ENCODE results near the gene CYB5D1.

The CYB5D1 gene

GRCh38 chr17:7832431-7832830 is 25.4 kb upstream of the CYB5D1 start:
- Histone ChIP-seq H3K4me2 (ENCODE audit: insufficient read depth, low read length, poor library complexity, severe bottlenecking) (no peak overlapping the region), H3K79me1 (ENCODE audit: low read depth, low read length) (no peaks in the 10 kb centered on the region), H4K91ac (ENCODE audit: low read depth, low read length, poor library complexity) (no peak overlapping the region), H2AK5ac (ENCODE audit: low read depth, low read length) (no peak overlapping the region), H3K4me3 (ENCODE audit: low read length in 2 of 2) (no peak overlapping the region), H2BK5ac (ENCODE audit: low read length) (no peak overlapping the region), H3K14ac (ENCODE audit: low read length) (no peak overlapping the region), H3K27me3 (ENCODE audit: control insufficient read depth in 3 of 3, insufficient read depth in 3 of 3, low read depth in 1 of 3, low read length in 3 of 3) (peaks cover 0 to 27% (median 8%) of the 10 kb centered on the region in 3 experiments), H3K18ac (ENCODE audit: low read length) (no peak overlapping the region), H3K4me1 (ENCODE audit: control insufficient read depth in 2 of 2, insufficient read depth in 1 of 2, low read depth in 1 of 2, low read length in 2 of 2) (peaks cover 9 to 17% of the 10 kb centered on the region in 2 donors), H3K23ac (ENCODE audit: low read depth, low read length, poor library complexity) (peak overlapping the region; percentile 29), H2AFZ (ENCODE audit: low read length) (no peak overlapping the region), H3K4ac (ENCODE audit: low read length) (no peak overlapping the region), H3K9ac (ENCODE audit: low read depth, low read length, poor library complexity) (no peak overlapping the region), H3K36me3 (replicated peaks in 1 of 2; ENCODE audit: control insufficient read depth in 2 of 2, insufficient read depth in 2 of 2, low read length in 2 of 2) (no peaks in the 10 kb centered on the region), H2BK120ac (ENCODE audit: low read depth, low read length) (no peak overlapping the region), H3K27ac (replicated peaks; ENCODE audit: low read length) (no peak overlapping the region), H2BK15ac (ENCODE audit: low read length) (no peak overlapping the region), H4K8ac (ENCODE audit: low read depth, low read length) (no peak overlapping the region), H3K9me3 (replicated peaks in 1 of 2; ENCODE audit: control insufficient read depth in 2 of 2, insufficient read depth in 1 of 2, low read depth in 1 of 2, low read length in 2 of 2) (no peaks in the 10 kb centered on the region), H2BK12ac (ENCODE audit: low read length) (no peak overlapping the region)
- no peak for DNase-seq (ENCODE audit: low spot score)
- no CpG with 5 or more reads among the region's 10 CpGs for WGBS, 2 donors (ENCODE audit: extremely low coverage in 2 of 2, insufficient read length in 2 of 2, insufficient replicate concordance in 1 of 2)

- Histone ChIP-seq H2BK15ac (ENCODE audit: low read length) (no peak overlapping the region), H3K9me3 (replicated peaks in 1 of 2; ENCODE audit: control insufficient read depth in 2 of 2, insufficient read depth in 1 of 2, low read depth in 1 of 2, low read length in 2 of 2) (no peaks in the 10 kb centered on the region), H3K23ac (ENCODE audit: low read depth, low read length, poor library complexity) (no peak overlapping the region), H3K4me1 (ENCODE audit: control insufficient read depth in 2 of 2, insufficient read depth in 1 of 2, low read depth in 1 of 2, low read length in 2 of 2) (peaks cover 10 to 21% of the 10 kb centered on the region in 2 donors), H3K4me3 (ENCODE audit: low read length in 2 of 2) (peak overlapping the region in 1 of 2 donors; percentile 79), H3K36me3 (replicated peaks in 1 of 2; ENCODE audit: control insufficient read depth in 2 of 2, insufficient read depth in 2 of 2, low read length in 2 of 2) (no peaks in the 10 kb centered on the region), H3K9ac (ENCODE audit: low read depth, low read length, poor library complexity) (peak overlapping the region; percentile 3), H2AFZ (ENCODE audit: low read length) (peak overlapping the region; percentile 95), H3K27ac (replicated peaks; ENCODE audit: low read length) (no peak overlapping the region), H3K14ac (ENCODE audit: low read length) (peak overlapping the region; percentile 91), H3K27me3 (ENCODE audit: control insufficient read depth in 3 of 3, insufficient read depth in 3 of 3, low read depth in 1 of 3, low read length in 3 of 3) (peaks cover 0 to 27% (median 8%) of the 10 kb centered on the region in 3 experiments), H2BK5ac (ENCODE audit: low read length) (peak overlapping the region; percentile 15), H2AK5ac (ENCODE audit: low read depth, low read length) (no peak overlapping the region), H3K18ac (ENCODE audit: low read length) (peak overlapping the region; percentile 42), H3K79me1 (ENCODE audit: low read depth, low read length) (no peaks in the 10 kb centered on the region), H4K8ac (ENCODE audit: low read depth, low read length) (no peak overlapping the region), H3K4me2 (ENCODE audit: insufficient read depth, low read length, poor library complexity, severe bottlenecking) (peak overlapping the region; percentile 100), H2BK120ac (ENCODE audit: low read depth, low read length) (no peak overlapping the region), H4K91ac (ENCODE audit: low read depth, low read length, poor library complexity) (no peak overlapping the region), H2BK12ac (ENCODE audit: low read length) (peak overlapping the region; percentile 8), H3K4ac (ENCODE audit: low read length) (no peak overlapping the region)
- no peak for DNase-seq (ENCODE audit: low spot score)
- no CpG with 5 or more reads among the region's 19 CpGs for WGBS, 2 donors (ENCODE audit: extremely low coverage in 2 of 2, insufficient read length in 2 of 2, insufficient replicate concordance in 1 of 2)
Observed at GRCh38 chr17:7833011-7833794, 24.6 kb upstream of the CYB5D1 start.

- Histone ChIP-seq H3K4me1 (ENCODE audit: control insufficient read depth in 2 of 2, insufficient read depth in 1 of 2, low read depth in 1 of 2, low read length in 2 of 2) (peaks cover 15 to 26% of the 10 kb centered on the region in 2 donors), H3K4ac (ENCODE audit: low read length) (no peak within 1 kb of the TSS), H2AK5ac (ENCODE audit: low read depth, low read length) (no peak within 1 kb of the TSS), H3K79me1 (ENCODE audit: low read depth, low read length) (no peaks in the 10 kb centered on the region), H2BK120ac (ENCODE audit: low read depth, low read length) (no peak within 1 kb of the TSS), H2BK5ac (ENCODE audit: low read length) (peak within 1 kb of the TSS; percentile 56), H3K23ac (ENCODE audit: low read depth, low read length, poor library complexity) (no peak within 1 kb of the TSS), H3K36me3 (replicated peaks in 1 of 2; ENCODE audit: control insufficient read depth in 2 of 2, insufficient read depth in 2 of 2, low read length in 2 of 2) (no peaks in the 10 kb centered on the region), H2BK12ac (ENCODE audit: low read length) (peak within 1 kb of the TSS; percentile 8), H3K14ac (ENCODE audit: low read length) (peak within 1 kb of the TSS; percentile 91), H3K9ac (ENCODE audit: low read depth, low read length, poor library complexity) (peak within 1 kb of the TSS; percentile 66), H2BK15ac (ENCODE audit: low read length) (no peak within 1 kb of the TSS), H3K18ac (ENCODE audit: low read length) (peak within 1 kb of the TSS; percentile 93), H3K4me2 (ENCODE audit: insufficient read depth, low read length, poor library complexity, severe bottlenecking) (peak within 1 kb of the TSS; percentile 100), H2AFZ (ENCODE audit: low read length) (peak within 1 kb of the TSS; percentile 95), H3K4me3 (ENCODE audit: low read length in 2 of 2) (peak within 1 kb of the TSS; percentile 79 to 85), H4K8ac (ENCODE audit: low read depth, low read length) (no peak within 1 kb of the TSS), H3K27ac (replicated peaks; ENCODE audit: low read length) (peak within 1 kb of the TSS; percentile 84), H3K9me3 (replicated peaks in 1 of 2; ENCODE audit: control insufficient read depth in 2 of 2, insufficient read depth in 1 of 2, low read depth in 1 of 2, low read length in 2 of 2) (no peaks in the 10 kb centered on the region), H4K91ac (ENCODE audit: low read depth, low read length, poor library complexity) (no peak within 1 kb of the TSS), H3K27me3 (ENCODE audit: control insufficient read depth in 3 of 3, insufficient read depth in 3 of 3, low read depth in 1 of 3, low read length in 3 of 3) (peaks cover 0 to 27% (median 8%) of the 10 kb centered on the region in 3 experiments)
- DNase-seq (ENCODE audit: low spot score) = peak; percentile 85
- WGBS, 2 donors (ENCODE audit: extremely low coverage in 2 of 2, insufficient read length in 2 of 2, insufficient replicate concordance in 1 of 2) = no CpG with 5 or more reads among the region's 49 CpGs
Observed at GRCh38 chr17:7833795-7834541, 23.8 kb upstream of the CYB5D1 start, which contains the start of gene KDM6B. KDM6B (plus strand) TSS chr17:7834217; CDS start chr17:7845555, 11,338 bp downstream.

- H2BK15ac ChIP-seq (ENCODE audit: low read length) = no peak overlapping the region
- H2AFZ ChIP-seq (ENCODE audit: low read length) = peak overlapping the region; percentile 95
- H3K79me1 ChIP-seq (ENCODE audit: low read depth, low read length) = no peaks in the 10 kb centered on the region
- WGBS, 2 donors (ENCODE audit: extremely low coverage in 2 of 2, insufficient read length in 2 of 2, insufficient replicate concordance in 1 of 2) = no CpG with 5 or more reads among the region's 20 CpGs
- no peak overlapping the region for H2BK12ac ChIP-seq (ENCODE audit: low read length)
- peak overlapping the region; percentile 100 for H3K4me2 ChIP-seq (ENCODE audit: insufficient read depth, low read length, poor library complexity, severe bottlenecking)
- H2BK5ac ChIP-seq (ENCODE audit: low read length) = peak overlapping the region; percentile 56
- H3K27ac ChIP-seq (replicated peaks; ENCODE audit: low read length) = no peak overlapping the region
- H2AK5ac ChIP-seq (ENCODE audit: low read depth, low read length) = no peak overlapping the region
- peak overlapping the region; percentile 79 to 85 for H3K4me3 ChIP-seq (ENCODE audit: low read length in 2 of 2)
- H3K9me3 ChIP-seq (replicated peaks in 1 of 2; ENCODE audit: control insufficient read depth in 2 of 2, insufficient read depth in 1 of 2, low read depth in 1 of 2, low read length in 2 of 2) = no peaks in the 10 kb centered on the region
- no peak overlapping the region for H3K14ac ChIP-seq (ENCODE audit: low read length)
- peak overlapping the region; percentile 93 for H3K18ac ChIP-seq (ENCODE audit: low read length)
- no peak overlapping the region for H4K91ac ChIP-seq (ENCODE audit: low read depth, low read length, poor library complexity)
- H4K8ac ChIP-seq (ENCODE audit: low read depth, low read length) = no peak overlapping the region
- H3K23ac ChIP-seq (ENCODE audit: low read depth, low read length, poor library complexity) = no peak overlapping the region
- peaks cover 0 to 24% (median 8%) of the 10 kb centered on the region in 3 experiments for H3K27me3 ChIP-seq (ENCODE audit: control insufficient read depth in 3 of 3, insufficient read depth in 3 of 3, low read depth in 1 of 3, low read length in 3 of 3)
- peaks cover 21 to 32% of the 10 kb centered on the region in 2 donors for H3K4me1 ChIP-seq (ENCODE audit: control insufficient read depth in 2 of 2, insufficient read depth in 1 of 2, low read depth in 1 of 2, low read length in 2 of 2)
- H3K9ac ChIP-seq (ENCODE audit: low read depth, low read length, poor library complexity) = no peak overlapping the region
- no peak overlapping the region for H3K4ac ChIP-seq (ENCODE audit: low read length)
- DNase-seq (ENCODE audit: low spot score) = peak; percentile 47
- no peaks in the 10 kb centered on the region for H3K36me3 ChIP-seq (replicated peaks in 1 of 2; ENCODE audit: control insufficient read depth in 2 of 2, insufficient read depth in 2 of 2, low read length in 2 of 2)
- no peak overlapping the region for H2BK120ac ChIP-seq (ENCODE audit: low read depth, low read length)
Observed at GRCh38 chr17:7834542-7834956, 23.3 kb upstream of the CYB5D1 start.

All from neuronal stem cell (in vitro differentiated cells).